GM12891 (cell line): Measurements from ENCODE around the gene MGME1.

ENCODE experiments used
- POLR2A ChIP-seq: IDR thresholded peaks from 2 replicates; pipeline ENCODE4 v1.6.1; 2011; ENCODE audit warnings: low read depth, low read length, control low read depth
- SPI1 ChIP-seq: IDR thresholded peaks from 2 replicates; pipeline ENCODE4 v1.6.1; 2011; ENCODE audit warnings: low read depth, low read length, control low read depth
- TAF1 ChIP-seq: IDR thresholded peaks from 2 replicates; pipeline ENCODE4 v1.6.1; 2011; ENCODE audit warnings: low read depth, low read length, control low read depth

DNA sequence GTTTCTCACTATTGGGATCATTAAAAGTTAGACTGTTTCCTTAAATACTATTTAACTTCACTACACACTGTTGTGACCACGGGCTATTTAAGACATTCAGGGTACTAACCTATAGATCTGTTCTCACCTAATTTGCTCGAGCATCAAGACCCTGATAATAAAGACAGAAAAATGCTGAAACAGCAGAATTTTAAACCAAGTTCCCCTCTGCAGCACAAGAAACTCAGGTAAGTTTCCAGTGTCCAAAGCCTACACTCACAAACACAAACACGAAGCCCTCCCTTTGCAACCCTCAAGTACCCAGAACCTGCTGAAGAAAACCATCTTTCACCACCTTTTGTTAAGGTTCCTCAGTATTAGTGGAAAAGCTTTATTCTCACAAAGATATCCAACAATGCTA, 4.2 kb upstream of the MGME1 start:
- no peak for TF ChIP-seq TAF1
- TF ChIP-seq POLR2A, result no peak; the same call in 1 of the 2 replicates
- no peak for TF ChIP-seq SPI1
